IPS-18c (cell line): ENCODE results near the gene TAS2R8.
"Not testable (repeated sequence)": the region's sequence is repeated elsewhere in the genome, so short reads cannot be mapped to it uniquely, and the experiment has no call there.

ENCODE experiments used
- H3K4me3 ChIP-seq: 2 replicates; pipeline ENCODE4 v1.7.0; 2013; ENCODE audit warnings: low read depth, mild to moderate bottlenecking, low read length, moderate library complexity; ENCODE audit not compliant: insufficient read depth
- H3K9me3 ChIP-seq: one replicate; pipeline ENCODE4 v1.6.1; 2013; ENCODE audit warnings: mild to moderate bottlenecking, low read length, moderate library complexity; ENCODE audit not compliant: control insufficient read depth, insufficient read depth

TAS2R8 gene

GRCh38 chr12:10807186-10807585, at the start of gene TAS2R8:
TSS of gene TAS2R8 (minus strand) at chr12:10807286. CDS start at chr12:10806980, 306 bp downstream.
- Histone ChIP-seq H3K4me3 (no peak within 1 kb of the TSS), H3K9me3 (no peaks in the 10 kb centered on the region)

GRCh38 chr12:10855807-10856206, 48.7 kb upstream of the TAS2R8 start:
- H3K9me3 ChIP-seq = peaks cover 10% of the 10 kb centered on the region
- no peak overlapping the region for H3K4me3 ChIP-seq

- Histone ChIP-seq H3K4me3 (no peak overlapping the region), H3K9me3 (peaks cover 10% of the 10 kb centered on the region)
Observed at GRCh38 chr12:10853776-10854175, 46.7 kb upstream of the TAS2R8 start.

GRCh38 chr12:10851243-10851858, 44.3 kb upstream of the TAS2R8 start:
- Histone ChIP-seq H3K9me3 (peaks cover 9% of the 10 kb centered on the region), H3K4me3 (no peak overlapping the region)

GRCh38 chr12:10849425-10849878, 42.4 kb upstream of the TAS2R8 start, which contains the start of gene PRR4:
TSS of gene PRR4 (minus strand) at chr12:10849475. CDS start at chr12:10849437, 38 bp downstream.
- H3K4me3 ChIP-seq = no peak within 1 kb of the TSS

GRCh38 chr12:10847744-10848143, 40.7 kb upstream of the TAS2R8 start:
- H3K4me3 ChIP-seq = no peak overlapping the region

More at GRCh38 chr12:10849425-10849878, 42.4 kb upstream of the TAS2R8 start, which contains the start of gene PRR4:
- H3K9me3 ChIP-seq = no peaks in the 10 kb centered on the region

GRCh38 chr12:10842862-10843261, 35.8 kb upstream of the TAS2R8 start:
- Histone ChIP-seq H3K4me3 (no peak overlapping the region), H3K9me3 (no peaks in the 10 kb centered on the region)

More at GRCh38 chr12:10847744-10848143, 40.7 kb upstream of the TAS2R8 start:
- H3K9me3 ChIP-seq = no peaks in the 10 kb centered on the region

GRCh38 chr12:10838461-10838860, 31.4 kb upstream of the TAS2R8 start:
- H3K4me3 ChIP-seq = no peak overlapping the region
- H3K9me3 ChIP-seq = no peaks in the 10 kb centered on the region

GRCh38 chr12:10829994-10830393, 22.9 kb upstream of the TAS2R8 start:
- H3K4me3 ChIP-seq = no peak overlapping the region
- H3K9me3 ChIP-seq = no peaks in the 10 kb centered on the region

- no peak within 1 kb of the TSS for H3K4me3 ChIP-seq
- H3K9me3 ChIP-seq = no peaks in the 10 kb centered on the region
Observed at GRCh38 chr12:10826258-10826657, 19.2 kb upstream of the TAS2R8 start, which contains the start of gene TAS2R10. TSS of gene TAS2R10 (minus strand) at chr12:10826358. CDS start at chr12:10826269, 89 bp downstream.

- no peak overlapping the region for H3K4me3 ChIP-seq
- no peaks in the 10 kb centered on the region for H3K9me3 ChIP-seq
Observed at GRCh38 chr12:10824957-10825356, 17.9 kb upstream of the TAS2R8 start.

- Histone ChIP-seq H3K4me3 (no peak overlapping the region), H3K9me3 (no peaks in the 10 kb centered on the region)
Observed at GRCh38 chr12:10811883-10812536, 4.9 kb upstream of the TAS2R8 start.

GRCh38 chr12:10810068-10810467, 3.0 kb upstream of the TAS2R8 start, which contains the start of gene TAS2R9:
TSS of gene TAS2R9 (minus strand) at chr12:10810168. CDS start at chr12:10810075, 93 bp downstream.
- H3K4me3 ChIP-seq = no peak within 1 kb of the TSS
- H3K9me3 ChIP-seq = no peaks in the 10 kb centered on the region

GRCh38 chr12:10802587-10802986, 4.5 kb downstream of the TAS2R8 start, which contains the start of gene TAS2R7:
TSS of gene TAS2R7 (minus strand) at chr12:10802627. CDS start at chr12:10802570, 57 bp downstream.
- Histone ChIP-seq H3K9me3 (no peaks in the 10 kb centered on the region), H3K4me3 (no peak within 1 kb of the TSS)

- no peaks in the 10 kb centered on the region for H3K9me3 ChIP-seq
- no peak overlapping the region for H3K4me3 ChIP-seq
Observed at GRCh38 chr12:10801741-10802140, 5.3 kb downstream of the TAS2R8 start.

- Histone ChIP-seq H3K9me3 (no peaks in the 10 kb centered on the region), H3K4me3 (no peak overlapping the region)
Observed at GRCh38 chr12:10794222-10794621, 12.9 kb downstream of the TAS2R8 start.

GRCh38 chr12:10791769-10792168, 15.3 kb downstream of the TAS2R8 start:
- not testable (repeated sequence) for H3K4me3 ChIP-seq, H3K9me3 ChIP-seq

GRCh38 chr12:10783252-10783651, 23.8 kb downstream of the TAS2R8 start:
- H3K9me3 ChIP-seq = no peaks in the 10 kb centered on the region

More at GRCh38 chr12:10783252-10783651, 23.8 kb downstream of the TAS2R8 start:
- H3K4me3 ChIP-seq = no peak overlapping the region
